Type B pancreatic cell (in vitro differentiated cells): ENCODE results near the gene RTN4R. TPM values are rescaled to one million over a fixed set of nuclear protein-coding genes. Genes with fewer than 3 reads are reported as not detected.

Source experiments
- DNase-seq: peaks from one replicate; pipeline ENCODE4 v3.0.0; 2021; ENCODE audit warnings: mixed read lengths; ENCODE audit not compliant: unreplicated experiment; ENCODE audit errors: extremely low spot score
- H3K27ac Mint-ChIP-seq: 2 replicates; pipeline ENCODE4 v1.8.0; 2021; ENCODE audit warnings: mild to moderate bottlenecking, mixed read lengths
- H3K27me3 Mint-ChIP-seq: 2 replicates; pipeline ENCODE4 v1.8.0; 2021; ENCODE audit warnings: mixed read lengths
- H3K36me3 Mint-ChIP-seq: 2 replicates; pipeline ENCODE4 v1.8.0; 2021; ENCODE audit warnings: mixed read lengths
- H3K4me1 Mint-ChIP-seq: one replicate; pipeline ENCODE4 v1.8.0; 2021; ENCODE audit warnings: mixed read lengths; ENCODE audit not compliant: unreplicated experiment
- H3K4me3 Mint-ChIP-seq: 2 replicates; pipeline ENCODE4 v1.8.0; 2021; ENCODE audit warnings: mild to moderate bottlenecking, mixed read lengths
- H3K9me3 Mint-ChIP-seq: 2 replicates; pipeline ENCODE4 v1.8.0; 2021; ENCODE audit warnings: mixed read lengths
- total RNA-seq: library from RNA; stranded (reverse); gene quantifications from 2 replicates; pipeline ENCODE4 v1.2.1, GENCODE V29; 2021; ENCODE audit warnings: low replicate concordance
- TF ChIP-seq, protein P1 (sequence below): fragments of 200-600 bp; sonication (generic); conservative IDR thresholded peaks from 2 replicates; pipeline ENCODE4 v1.5.0; 2021; ENCODE audit warnings: antibody characterized with exemption, mild to moderate bottlenecking

The RTN4R gene
- total RNA-seq, 1 donor from 2014 or later, result 9.0 TPM

DNA sequence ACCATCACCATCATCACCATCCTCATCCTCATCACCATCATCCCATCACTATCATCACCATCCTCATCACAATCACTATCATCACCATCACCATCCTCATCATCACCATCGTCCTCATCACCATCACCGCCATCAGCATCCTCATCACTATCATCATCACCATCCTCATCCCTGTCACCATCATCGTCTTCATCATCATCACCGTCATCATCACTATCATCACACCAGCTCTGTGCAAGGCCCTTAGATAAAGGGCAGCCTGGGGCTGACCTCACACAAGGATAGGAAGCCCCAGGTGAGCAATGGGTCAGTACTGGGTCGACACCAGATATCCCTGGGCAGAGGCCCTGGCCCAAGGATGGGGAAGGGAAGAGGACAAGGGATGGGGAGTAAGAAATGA, 16.1 kb downstream of the RTN4R start:
- no peak for DNase-seq
- Mint-ChIP-seq H3K9me3 (no peaks in the 10 kb centered on the region), H3K4me3 (no peak overlapping the region), H3K27ac (no peak overlapping the region), H3K4me1 (peaks cover 8% of the 10 kb centered on the region), H3K36me3 (no peaks in the 10 kb centered on the region), H3K27me3 (no peaks in the 10 kb centered on the region)
- TF ChIP-seq, protein P1, sequence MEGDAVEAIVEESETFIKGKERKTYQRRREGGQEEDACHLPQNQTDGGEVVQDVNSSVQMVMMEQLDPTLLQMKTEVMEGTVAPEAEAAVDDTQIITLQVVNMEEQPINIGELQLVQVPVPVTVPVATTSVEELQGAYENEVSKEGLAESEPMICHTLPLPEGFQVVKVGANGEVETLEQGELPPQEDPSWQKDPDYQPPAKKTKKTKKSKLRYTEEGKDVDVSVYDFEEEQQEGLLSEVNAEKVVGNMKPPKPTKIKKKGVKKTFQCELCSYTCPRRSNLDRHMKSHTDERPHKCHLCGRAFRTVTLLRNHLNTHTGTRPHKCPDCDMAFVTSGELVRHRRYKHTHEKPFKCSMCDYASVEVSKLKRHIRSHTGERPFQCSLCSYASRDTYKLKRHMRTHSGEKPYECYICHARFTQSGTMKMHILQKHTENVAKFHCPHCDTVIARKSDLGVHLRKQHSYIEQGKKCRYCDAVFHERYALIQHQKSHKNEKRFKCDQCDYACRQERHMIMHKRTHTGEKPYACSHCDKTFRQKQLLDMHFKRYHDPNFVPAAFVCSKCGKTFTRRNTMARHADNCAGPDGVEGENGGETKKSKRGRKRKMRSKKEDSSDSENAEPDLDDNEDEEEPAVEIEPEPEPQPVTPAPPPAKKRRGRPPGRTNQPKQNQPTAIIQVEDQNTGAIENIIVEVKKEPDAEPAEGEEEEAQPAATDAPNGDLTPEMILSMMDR, result no peak

DNA sequence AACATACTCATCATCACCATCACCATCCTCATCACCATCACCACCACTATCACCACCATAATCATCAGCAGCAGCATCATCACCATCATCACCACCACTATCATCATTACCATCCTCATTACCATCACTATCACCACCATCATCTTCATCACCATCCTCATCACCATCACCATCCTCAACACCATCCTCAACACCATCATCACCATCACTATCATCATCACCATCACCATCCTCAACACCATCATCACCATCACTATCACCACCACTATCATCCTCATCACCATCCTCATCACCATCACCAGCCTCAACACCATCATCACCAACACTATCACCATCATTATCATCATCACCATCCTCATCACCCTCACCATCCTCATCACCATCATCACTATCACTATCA, 16.6 kb downstream of the RTN4R start:
- Mint-ChIP-seq H3K27ac (no peak overlapping the region), H3K4me3 (no peak overlapping the region), H3K36me3 (no peaks in the 10 kb centered on the region), H3K4me1 (peaks cover 8% of the 10 kb centered on the region), H3K27me3 (no peaks in the 10 kb centered on the region), H3K9me3 (no peaks in the 10 kb centered on the region)
- no peak for DNase-seq
- TF ChIP-seq, protein P1, result no peak

DNA sequence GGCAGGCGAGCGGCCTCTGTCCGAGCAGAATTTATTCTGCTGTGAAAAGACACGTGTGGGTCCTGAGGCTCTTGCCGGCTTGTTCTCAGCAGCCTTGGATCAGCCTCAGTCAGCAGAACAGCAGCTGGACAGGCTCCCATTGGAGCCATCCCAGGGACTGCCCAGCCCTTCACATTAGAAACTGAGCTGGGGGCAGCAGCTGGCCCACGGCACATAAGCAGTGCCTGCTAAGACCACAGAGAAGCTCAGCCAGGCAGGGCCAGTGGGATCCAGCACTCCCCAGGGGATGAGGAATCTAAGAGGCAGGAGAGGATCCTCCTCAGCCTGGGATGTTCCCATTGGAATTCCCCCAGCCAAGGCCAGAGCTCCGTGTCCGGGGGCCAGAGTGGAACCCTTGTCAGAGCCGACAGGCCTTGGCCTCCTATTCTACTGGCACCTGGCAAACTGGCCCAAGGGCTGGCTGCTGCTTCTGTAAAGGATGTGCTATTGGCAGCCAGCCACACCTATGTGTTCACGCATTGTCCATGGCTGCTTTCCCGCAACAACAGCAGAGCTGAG, 18.2 kb downstream of the RTN4R start:
- H3K4me3 Mint-ChIP-seq, result no peak overlapping the region
- H3K9me3 Mint-ChIP-seq, result no peaks in the 10 kb centered on the region
- H3K27me3 Mint-ChIP-seq, result no peaks in the 10 kb centered on the region
- TF ChIP-seq, protein P1, result no peak
- no peak overlapping the region for H3K27ac Mint-ChIP-seq
- peaks cover 18% of the 10 kb centered on the region for H3K4me1 Mint-ChIP-seq
- H3K36me3 Mint-ChIP-seq, result no peaks in the 10 kb centered on the region
- DNase-seq, result no peak

DNA sequence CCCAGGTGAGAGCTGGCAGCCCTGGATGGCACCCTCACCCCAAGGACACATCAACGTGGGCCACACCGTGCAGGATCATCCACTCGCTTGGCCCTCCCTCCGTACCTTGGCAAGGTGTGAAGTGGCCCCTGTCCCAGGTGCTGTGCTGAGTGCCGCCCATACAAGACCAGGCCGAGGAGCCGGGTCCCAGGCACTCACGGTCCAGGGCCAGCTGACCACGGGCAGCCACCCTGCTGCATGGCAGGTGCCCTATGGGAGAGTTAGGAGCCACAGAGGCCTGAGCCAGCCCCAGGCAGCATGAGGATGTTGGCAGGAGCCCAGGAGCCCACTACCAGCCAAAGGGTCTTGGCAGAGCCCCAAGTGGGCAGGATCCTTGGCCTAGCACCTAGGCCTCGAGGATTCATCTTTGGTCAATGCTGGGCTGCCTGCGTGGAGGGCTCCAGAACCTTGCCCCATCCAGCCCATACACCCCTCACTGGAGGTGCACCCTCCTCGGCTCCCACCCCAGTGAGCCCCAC, 19.6 kb downstream of the RTN4R start:
- Mint-ChIP-seq H3K4me3 (no peak overlapping the region), H3K4me1 (peaks cover 17% of the 10 kb centered on the region), H3K36me3 (no peaks in the 10 kb centered on the region), H3K27ac (no peak overlapping the region), H3K9me3 (no peaks in the 10 kb centered on the region), H3K27me3 (no peaks in the 10 kb centered on the region)
- TF ChIP-seq, protein P1, result no peak
- DNase-seq, result no peak

DNA sequence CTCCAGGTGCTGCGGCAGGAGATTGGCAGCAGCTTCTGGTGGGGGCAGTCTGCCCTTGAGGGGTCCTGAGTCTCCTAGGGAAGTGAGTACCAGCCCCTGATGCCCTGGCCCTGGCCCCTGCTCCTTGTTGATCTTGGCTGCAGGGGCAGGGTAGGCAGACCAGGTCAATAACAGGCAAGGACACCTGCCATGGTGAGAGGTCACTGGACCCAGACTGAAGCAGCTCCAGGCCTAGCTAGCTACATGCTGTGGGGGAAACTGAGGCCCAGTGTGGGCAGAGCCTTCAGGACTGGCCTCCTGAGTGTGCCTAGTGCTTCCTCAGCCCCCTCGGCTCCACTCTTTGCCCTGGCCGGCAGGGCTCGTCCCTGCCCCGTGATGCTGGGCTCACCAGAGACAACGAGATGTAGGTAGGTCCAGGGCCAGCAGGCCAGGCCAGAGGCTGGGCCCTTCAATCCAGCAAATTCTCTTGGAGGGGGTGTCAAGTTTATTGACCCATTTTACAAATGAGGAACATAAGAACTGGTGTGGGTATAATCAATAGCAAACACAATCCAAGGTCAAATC, 20.4 kb downstream of the RTN4R start:
- TF ChIP-seq, protein P1, result no peak
- no peaks in the 10 kb centered on the region for H3K36me3 Mint-ChIP-seq
- H3K4me1 Mint-ChIP-seq, result peaks cover 17% of the 10 kb centered on the region
- no peak for DNase-seq
- H3K4me3 Mint-ChIP-seq, result no peak overlapping the region
- H3K9me3 Mint-ChIP-seq, result no peaks in the 10 kb centered on the region
- H3K27me3 Mint-ChIP-seq, result no peaks in the 10 kb centered on the region
- no peak overlapping the region for H3K27ac Mint-ChIP-seq
